HG02623 (cell line): Measurements from ENCODE around the gene PAM16.
A peak's percentile ranks its signal among the peaks of the same experiment; 100 is the strongest.

Experiments used
- ATAC-seq: cut with Tn5 transposase; IDR thresholded peaks from one replicate; pipeline ENCODE4 v1.9.1; 2021; ENCODE audit warnings: moderate library complexity; ENCODE audit not compliant: unreplicated experiment

PAM16 gene

GRCh38 chr16:4307215-4308037, 43.7 kb downstream of the PAM16 start:
- ATAC-seq = peak; percentile 88

DNA sequence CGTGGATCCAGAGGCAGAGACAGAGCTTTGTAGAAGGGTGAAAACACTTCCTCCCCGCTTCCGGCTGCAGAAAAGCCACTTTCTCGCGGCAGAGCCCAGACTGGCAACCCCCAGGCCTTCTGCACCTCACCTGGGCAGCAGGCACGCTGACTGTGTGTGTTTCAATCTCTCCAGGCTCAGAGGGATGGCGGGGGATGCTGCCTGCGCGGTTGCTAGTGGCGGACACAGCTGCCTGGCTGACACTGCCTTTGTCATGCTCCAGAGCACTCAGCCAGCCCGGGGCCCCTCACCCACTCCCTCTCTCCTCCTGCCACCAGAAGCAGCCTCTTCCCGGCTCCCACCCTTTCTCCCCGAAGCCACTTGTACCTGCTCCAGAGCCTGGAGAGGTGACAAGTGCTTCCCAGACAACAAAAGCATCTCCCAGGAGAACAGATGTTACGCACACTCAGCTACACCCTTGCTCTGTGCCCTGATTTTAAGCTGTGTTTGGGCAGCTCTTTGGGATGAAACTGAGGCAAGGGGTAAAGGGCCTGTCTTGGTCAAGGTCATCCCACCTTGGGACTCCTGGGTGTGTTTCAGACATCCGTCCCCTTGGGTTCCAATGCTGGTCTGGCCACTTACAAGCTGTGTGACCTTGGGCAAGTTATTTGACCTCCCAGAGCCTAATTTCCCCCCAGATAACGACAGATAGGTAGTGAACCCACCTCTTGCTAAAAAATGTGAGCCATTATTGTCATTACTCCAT, 44.5 kb downstream of the PAM16 start:
- no peak for ATAC-seq

- no peak for ATAC-seq
Observed at GRCh38 chr16:4303973-4304372, 47.1 kb downstream of the PAM16 start.

DNA sequence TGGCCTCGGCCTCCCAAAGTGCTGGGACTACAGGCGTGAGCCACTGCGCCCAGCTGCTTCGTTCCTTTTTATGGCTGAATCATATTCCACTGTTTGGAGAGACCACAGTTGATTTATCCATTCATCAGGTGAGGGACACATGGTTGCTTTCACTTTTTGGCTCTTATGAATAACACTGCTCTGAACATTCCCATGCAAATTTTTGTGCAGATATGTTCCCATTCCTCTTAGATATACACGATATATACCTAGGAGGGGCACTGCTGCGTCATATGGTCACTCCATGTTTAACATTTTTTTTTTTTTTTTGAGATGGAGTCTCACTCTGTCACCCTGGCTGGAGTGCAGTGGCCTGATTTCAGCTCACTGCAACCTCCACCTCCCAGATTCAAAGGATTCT, 49.2 kb downstream of the PAM16 start:
- no peak for ATAC-seq

DNA sequence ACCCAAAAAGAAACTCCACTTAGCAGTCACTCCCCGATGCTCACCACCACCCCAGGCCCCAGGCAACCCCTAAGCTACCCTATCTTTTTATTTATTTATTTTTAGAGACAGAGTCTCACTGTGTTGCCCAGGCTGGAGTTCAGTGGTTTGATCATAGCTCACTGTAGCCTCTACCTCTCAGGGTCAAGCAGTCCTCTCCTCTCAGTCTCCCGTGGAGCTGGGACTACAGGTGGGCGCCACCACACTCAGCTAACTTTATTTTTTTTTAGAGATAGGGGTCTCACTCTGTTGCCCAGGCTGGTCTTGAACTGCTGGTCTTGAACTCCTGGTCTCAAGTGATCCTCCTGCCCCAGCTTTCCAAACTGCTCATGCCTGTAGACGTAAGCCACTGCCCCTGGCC, 49.9 kb downstream of the PAM16 start:
- no peak for ATAC-seq

DNA sequence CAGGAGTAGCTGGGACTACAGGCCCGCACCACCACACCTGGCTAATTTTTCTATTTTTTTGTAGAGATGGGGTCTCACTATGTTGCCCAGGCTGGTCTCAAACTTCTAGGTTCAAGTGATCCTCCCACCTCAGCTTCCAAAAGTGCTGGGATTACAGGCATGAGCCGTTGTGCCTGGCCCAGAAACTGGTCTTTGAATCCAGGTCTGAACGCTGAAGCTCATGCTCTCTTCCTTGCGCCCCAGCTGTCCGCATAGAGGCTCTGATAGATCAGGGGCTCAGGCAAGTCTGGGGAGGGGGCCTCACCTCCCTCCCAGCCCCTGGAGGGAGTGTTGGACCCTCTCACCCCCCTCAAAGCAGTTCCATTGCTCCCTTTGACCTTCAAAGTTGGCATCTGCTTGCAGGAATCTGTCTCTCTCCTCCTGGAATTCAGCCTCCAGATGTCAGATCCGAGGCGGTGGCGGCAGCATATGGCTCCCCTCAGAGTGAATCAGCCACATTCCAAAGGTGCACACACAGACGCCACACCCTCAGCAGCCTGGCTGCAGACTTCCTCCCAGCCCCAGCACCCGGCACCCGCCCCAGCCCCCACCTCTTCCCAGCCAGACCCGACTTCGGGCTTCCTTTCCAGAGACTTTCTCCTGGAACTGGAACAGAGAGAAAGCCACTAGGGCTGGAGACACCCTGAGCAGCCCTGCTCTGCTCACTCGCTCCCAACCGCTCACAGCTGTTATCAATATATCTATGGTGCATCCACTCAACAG, 52.2 kb downstream of the PAM16 start:
- no peak for ATAC-seq

DNA sequence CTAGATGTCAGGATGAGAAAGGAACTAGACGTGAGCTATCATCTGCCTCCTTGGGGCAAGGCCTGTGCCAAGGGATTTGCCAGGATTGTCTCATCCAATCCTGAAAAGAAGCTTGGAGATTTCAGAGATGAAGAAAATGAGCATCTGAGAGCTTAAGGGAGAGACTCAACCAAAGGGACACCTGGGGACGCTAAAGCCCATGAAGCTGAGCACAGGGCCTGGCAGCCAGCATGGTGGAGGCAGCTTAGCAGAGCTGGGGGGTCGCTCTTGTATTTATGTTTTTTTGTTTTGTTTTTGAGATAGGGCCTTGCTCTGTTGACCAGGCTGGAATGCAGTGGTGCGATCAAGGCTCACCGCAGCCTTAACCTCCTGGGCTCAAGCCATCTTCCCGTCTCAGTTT, 53.6 kb downstream of the PAM16 start:
- no peak for ATAC-seq

- ATAC-seq = no peak
Observed at GRCh38 chr16:4295581-4295980, 55.5 kb downstream of the PAM16 start.

DNA sequence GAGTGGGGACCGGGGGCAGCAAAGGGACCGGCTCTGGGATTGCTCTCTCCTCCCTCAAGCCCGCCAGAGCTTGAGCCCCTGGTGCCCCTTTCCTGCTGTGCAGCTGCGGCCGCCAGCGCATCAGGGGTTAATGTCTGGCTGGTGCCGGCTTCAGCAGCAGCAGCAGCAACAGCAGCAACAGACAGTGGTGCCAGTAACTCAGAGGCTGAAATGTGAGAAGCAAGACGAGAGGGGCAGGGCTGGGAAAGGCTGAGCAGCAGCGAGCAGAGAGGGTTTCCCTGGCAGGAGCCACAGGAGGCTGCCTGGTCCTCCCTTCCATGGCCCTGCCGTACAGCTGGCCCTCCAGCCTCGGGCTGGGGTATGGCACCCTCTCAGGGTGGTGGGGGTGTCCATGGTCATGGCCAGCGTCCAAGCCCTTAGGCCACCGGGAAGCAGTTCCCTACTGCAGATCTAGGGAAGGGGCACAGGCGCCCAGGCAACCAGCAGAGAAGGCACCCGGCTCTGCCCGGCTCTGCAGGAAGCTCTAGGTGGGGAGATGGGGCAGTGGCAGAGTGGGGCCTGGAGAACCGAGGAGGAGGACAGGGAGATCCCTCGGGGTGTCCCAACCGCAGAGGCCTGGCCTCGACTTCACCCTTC, 57.2 kb downstream of the PAM16 start:
- no peak for ATAC-seq

- no peak for ATAC-seq
Observed at GRCh38 chr16:4293181-4293716, 57.9 kb downstream of the PAM16 start.

DNA sequence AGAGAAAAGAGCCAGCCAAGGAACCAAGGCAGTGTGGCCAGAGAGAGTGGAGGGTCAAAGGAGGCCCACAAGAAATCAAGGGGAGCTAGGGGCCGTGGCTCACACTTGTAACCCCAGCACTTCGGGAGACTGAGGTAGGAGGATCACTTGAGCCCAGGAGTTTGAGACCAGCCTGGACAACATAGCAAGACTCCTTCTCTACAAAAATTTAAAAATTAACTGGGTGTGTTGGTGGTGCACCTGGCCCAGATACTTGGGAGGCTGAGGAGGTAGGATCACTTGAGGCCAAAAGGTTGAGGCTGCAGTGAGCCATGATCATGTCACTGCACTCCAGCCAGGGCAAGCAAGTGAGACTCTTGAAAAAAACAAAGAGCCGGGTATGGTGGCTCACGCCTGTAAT, 59.4 kb downstream of the PAM16 start:
- ATAC-seq = no peak
